ENCODE data around the gene EVC2. TPM values are rescaled to one million over a fixed set of nuclear protein-coding genes. Genes with fewer than 3 reads are reported as not detected.

Gene EVC2
- total RNA-seq, 1 experiment from 2014 or later = 3.2 TPM

DNA sequence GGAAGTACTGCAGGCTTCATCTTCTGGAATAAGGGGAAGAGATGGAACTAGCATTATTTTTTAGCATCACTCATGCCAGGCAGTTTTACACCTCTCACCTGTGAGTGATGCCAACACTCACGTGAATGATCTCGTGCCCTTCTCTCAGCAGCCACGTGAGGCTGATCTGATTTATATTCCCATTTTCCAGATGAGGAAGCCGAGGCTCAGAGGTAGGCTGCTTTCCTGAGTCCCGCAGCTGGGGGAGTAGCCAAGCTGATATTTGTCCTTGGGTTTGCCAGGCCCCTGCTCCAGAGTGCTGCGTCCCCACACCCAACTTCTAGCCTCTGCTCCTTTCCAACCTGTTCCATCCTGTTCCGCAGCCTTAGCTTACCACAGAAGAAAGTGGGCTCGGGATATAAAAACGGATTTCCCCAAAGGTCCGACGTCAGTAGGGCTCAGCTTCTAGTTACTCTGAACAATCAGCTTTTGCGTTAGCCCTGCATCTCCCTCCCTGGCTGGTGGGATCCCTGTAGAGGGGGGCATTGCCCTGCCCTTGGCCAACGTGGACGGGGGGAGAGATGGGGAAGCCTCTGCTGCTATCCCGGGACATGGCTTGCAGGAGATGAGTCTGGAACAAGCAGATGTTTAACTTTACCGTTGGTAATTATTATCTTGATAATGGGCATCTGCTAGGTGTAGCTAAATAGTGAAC is 11.9 kb upstream of the EVC2 start:
- TF ChIP-seq CTCF (conservative IDR thresholded peaks at IDR 0.05; ENCODE audit: low read depth, low read length) (no peak), EZH2 (IDR thresholded peaks at IDR 0.05; ENCODE audit: low read length, unreplicated experiment) (no peak), EZH2phosphoT487 (IDR thresholded peaks at IDR 0.05; ENCODE audit: borderline replicate concordance, low read length) (no peak)
- peaks cover 12% of the 10 kb centered on the region for H3K36me3 ChIP-seq (ENCODE audit: low read depth, low read length)
- H3K9me3 ChIP-seq (ENCODE audit: low read length) = no peaks in the 10 kb centered on the region
- H3K27ac ChIP-seq (ENCODE audit: low read length) = no peak overlapping the region
- no peaks in the 10 kb centered on the region for H3K9me2 ChIP-seq (replicated peaks; ENCODE audit: low read length)
- ATAC-seq (no peak), DNase-seq (no peak)
- no peak overlapping the region for H3K4me2 ChIP-seq (ENCODE audit: low read length)
- BruUV-seq (replicated peaks) = no TSS peak
- H3K9ac ChIP-seq (ENCODE audit: low read length) = no peak overlapping the region
- H4K20me1 ChIP-seq (ENCODE audit: low read length) = no peaks in the 10 kb centered on the region
- no peaks in the 10 kb centered on the region for H3F3A ChIP-seq (ENCODE audit: low read length, unreplicated experiment)
- H2AFZ ChIP-seq (ENCODE audit: low read length) = no peak overlapping the region
- intact Hi-C loops (cut with micrococcal nuclease) = no loop called here
- CTCF ChIA-PET = no interaction called here
- no peak overlapping the region for H3K4me3 ChIP-seq (ENCODE audit: low read length)
- POLR2A ChIA-PET (ENCODE audit: unreplicated experiment) = no interaction called here
- peaks cover 66% of the 10 kb centered on the region for H3K79me2 ChIP-seq (ENCODE audit: low read length)
- peaks cover 20% of the 10 kb centered on the region for H3K4me1 ChIP-seq (ENCODE audit: insufficient read depth, low read length)
- no peaks in the 10 kb centered on the region for H3K27me3 ChIP-seq (ENCODE audit: low read length)

DNA sequence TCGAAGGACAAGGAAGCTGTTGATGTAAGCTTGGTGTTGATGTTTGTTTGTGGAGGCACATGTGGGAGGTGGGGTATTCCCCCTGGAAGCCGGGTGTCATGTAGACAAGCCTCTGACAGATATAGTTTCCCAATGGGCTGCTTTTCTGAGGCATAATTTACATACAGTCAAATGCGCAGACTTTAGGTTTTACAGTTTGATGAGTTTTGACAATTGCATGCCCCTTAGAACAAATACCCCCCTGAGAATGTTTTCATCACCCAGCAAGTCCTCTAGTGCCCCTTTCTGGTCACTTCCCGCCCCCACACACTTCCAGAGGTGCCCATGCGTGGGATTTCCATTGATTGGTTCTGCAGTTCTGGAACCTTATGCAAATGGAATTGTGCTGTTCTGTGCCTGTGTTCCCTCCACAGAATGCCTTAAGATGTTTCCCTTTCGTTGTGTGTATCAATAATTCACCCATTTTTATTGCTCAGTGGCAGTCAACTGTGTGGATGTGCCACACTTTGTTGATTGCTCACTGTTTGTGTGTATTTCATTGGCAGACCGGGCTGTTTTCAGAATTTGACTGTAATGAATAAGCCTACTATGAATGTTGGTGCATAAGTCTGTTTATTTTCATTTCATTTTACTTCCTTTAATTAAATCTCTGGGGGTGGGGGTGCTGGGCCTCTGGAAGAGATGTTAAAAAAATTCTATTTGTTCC is 11.1 kb upstream of the EVC2 start:
- Histone ChIP-seq H3K9me3 (ENCODE audit: low read length) (no peaks in the 10 kb centered on the region), H3K9ac (ENCODE audit: low read length) (no peak overlapping the region), H3K27ac (ENCODE audit: low read length) (no peak overlapping the region), H3K4me1 (ENCODE audit: insufficient read depth, low read length) (peaks cover 20% of the 10 kb centered on the region), H3K9me2 (replicated peaks; ENCODE audit: low read length) (no peaks in the 10 kb centered on the region), H3F3A (ENCODE audit: low read length, unreplicated experiment) (no peaks in the 10 kb centered on the region), H3K4me2 (ENCODE audit: low read length) (no peak overlapping the region), H4K20me1 (ENCODE audit: low read length) (no peaks in the 10 kb centered on the region), H3K4me3 (ENCODE audit: low read length) (no peak overlapping the region), H3K79me2 (ENCODE audit: low read length) (peaks cover 69% of the 10 kb centered on the region), H3K27me3 (ENCODE audit: low read length) (no peaks in the 10 kb centered on the region), H3K36me3 (ENCODE audit: low read depth, low read length) (peaks cover 20% of the 10 kb centered on the region), H2AFZ (ENCODE audit: low read length) (no peak overlapping the region)
- CTCF ChIA-PET = no interaction called here
- no peak for ATAC-seq
- intact Hi-C loops (cut with micrococcal nuclease) = no loop called here
- no peak for TF ChIP-seq CTCF (conservative IDR thresholded peaks at IDR 0.05; ENCODE audit: low read depth, low read length)
- no peak for TF ChIP-seq EZH2phosphoT487 (IDR thresholded peaks at IDR 0.05; ENCODE audit: borderline replicate concordance, low read length)
- no peak for TF ChIP-seq EZH2 (IDR thresholded peaks at IDR 0.05; ENCODE audit: low read length, unreplicated experiment)
- no TSS peak for BruUV-seq (replicated peaks)
- POLR2A ChIA-PET (ENCODE audit: unreplicated experiment) = no interaction called here
- no peak for DNase-seq

DNA sequence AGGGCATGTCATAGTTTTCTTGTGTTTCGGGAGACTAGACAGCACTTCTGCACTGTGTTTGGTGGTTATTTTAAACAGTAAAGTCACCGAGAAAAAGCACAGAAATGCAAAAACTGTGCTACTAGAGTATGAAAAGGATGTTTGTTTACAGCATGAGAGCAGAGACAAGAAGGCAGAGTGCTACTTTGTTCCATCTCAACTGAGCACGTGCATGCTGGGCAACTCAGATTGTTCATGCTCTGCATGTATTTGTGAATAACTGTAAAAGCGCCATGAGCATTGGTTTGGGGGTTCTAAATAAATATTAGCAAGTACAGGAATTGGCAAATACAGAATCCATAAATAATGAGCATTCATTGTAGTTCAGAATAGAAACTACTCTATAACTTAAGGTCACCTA is 10.1 kb upstream of the EVC2 start:
- ATAC-seq (no peak), DNase-seq (no peak)
- Histone ChIP-seq H3K4me1 (ENCODE audit: insufficient read depth, low read length) (peaks cover 20% of the 10 kb centered on the region), H3K9ac (ENCODE audit: low read length) (no peak overlapping the region), H3K4me3 (ENCODE audit: low read length) (no peak overlapping the region), H3K27me3 (ENCODE audit: low read length) (no peaks in the 10 kb centered on the region), H3K27ac (ENCODE audit: low read length) (no peak overlapping the region), H3K9me3 (ENCODE audit: low read length) (no peaks in the 10 kb centered on the region), H3K4me2 (ENCODE audit: low read length) (no peak overlapping the region), H3F3A (ENCODE audit: low read length, unreplicated experiment) (no peaks in the 10 kb centered on the region), H2AFZ (ENCODE audit: low read length) (no peak overlapping the region), H4K20me1 (ENCODE audit: low read length) (no peaks in the 10 kb centered on the region), H3K79me2 (ENCODE audit: low read length) (peaks cover 66% of the 10 kb centered on the region), H3K36me3 (ENCODE audit: low read depth, low read length) (peaks cover 15% of the 10 kb centered on the region), H3K9me2 (replicated peaks; ENCODE audit: low read length) (no peaks in the 10 kb centered on the region)
- intact Hi-C loops (cut with micrococcal nuclease) = no loop called here
- no TSS peak for BruUV-seq (replicated peaks)
- TF ChIP-seq EZH2 (IDR thresholded peaks at IDR 0.05; ENCODE audit: low read length, unreplicated experiment) (no peak), CTCF (conservative IDR thresholded peaks at IDR 0.05; ENCODE audit: low read depth, low read length) (no peak), EZH2phosphoT487 (IDR thresholded peaks at IDR 0.05; ENCODE audit: borderline replicate concordance, low read length) (no peak)
- POLR2A ChIA-PET (ENCODE audit: unreplicated experiment) = no interaction called here
- CTCF ChIA-PET = no interaction called here

Data from PC-3 (cell line).